Subcutaneous abdominal adipose tissue (tissue), 5 donors: Measurements from ENCODE around the gene LCK.

Experiments used
- H3K27ac ChIP-seq: one replicate; pipeline ENCODE4 v1.7.0; 2013; ENCODE audit warnings: low read depth, mild to moderate bottlenecking, inconsistent platforms, low read length, moderate library complexity
- H3K27me3 ChIP-seq, 5 donors: one replicate each; pipeline ENCODE4 v1.7.0; 2013; ENCODE audit warnings: low read length in 5 of 5, inconsistent platforms in 1 of 5; ENCODE audit not compliant: control insufficient read depth in 5 of 5, insufficient read depth in 4 of 5
- H3K36me3 ChIP-seq, 5 donors: one replicate each; pipeline ENCODE4 v1.7.0; 2013; ENCODE audit warnings: low read length in 5 of 5; ENCODE audit not compliant: control insufficient read depth in 5 of 5, insufficient read depth in 5 of 5
- H3K4me1 ChIP-seq, 5 donors: one replicate each; pipeline ENCODE4 v1.7.0; 2013; ENCODE audit warnings: low read length in 5 of 5, mild to moderate bottlenecking in 3 of 5, moderate library complexity in 1 of 5; ENCODE audit not compliant: control insufficient read depth in 5 of 5, insufficient read depth in 5 of 5
- H3K4me3 ChIP-seq, 5 donors: one replicate each; pipeline ENCODE4 v1.7.0; 2013; ENCODE audit warnings: low read length in 5 of 5, low read depth in 1 of 5
- H3K9ac ChIP-seq, 5 donors: one replicate each; pipeline ENCODE4 v1.7.0; 2013; ENCODE audit warnings: low read length in 5 of 5, mild to moderate bottlenecking in 4 of 5, moderate library complexity in 3 of 5
- H3K9me3 ChIP-seq, 5 donors: one replicate each; pipeline ENCODE4 v1.7.0; 2013; ENCODE audit warnings: low read length in 5 of 5; ENCODE audit not compliant: control insufficient read depth in 5 of 5
- donor health status: healthy.
- donor health status: healthy.
- donor health status: healthy.
- donor health status: healthy.
- donor health status: healthy.

LCK gene

GRCh38 chr1:32239337-32239736, 11.7 kb upstream of the LCK start:
- Histone ChIP-seq H3K27me3 (peaks cover 0 to 8% (median 0%) of the 10 kb centered on the region in 5 donors), H3K36me3 (peaks cover 0 to 12% (median 7%) of the 10 kb centered on the region in 5 donors), H3K9me3 (no peaks in the 10 kb centered on the region), H3K9ac (no peak overlapping the region), H3K4me1 (peaks cover 0 to 33% (median 28%) of the 10 kb centered on the region in 5 donors), H3K4me3 (no peak overlapping the region), H3K27ac (peak overlapping the region; percentile 57)

DNA sequence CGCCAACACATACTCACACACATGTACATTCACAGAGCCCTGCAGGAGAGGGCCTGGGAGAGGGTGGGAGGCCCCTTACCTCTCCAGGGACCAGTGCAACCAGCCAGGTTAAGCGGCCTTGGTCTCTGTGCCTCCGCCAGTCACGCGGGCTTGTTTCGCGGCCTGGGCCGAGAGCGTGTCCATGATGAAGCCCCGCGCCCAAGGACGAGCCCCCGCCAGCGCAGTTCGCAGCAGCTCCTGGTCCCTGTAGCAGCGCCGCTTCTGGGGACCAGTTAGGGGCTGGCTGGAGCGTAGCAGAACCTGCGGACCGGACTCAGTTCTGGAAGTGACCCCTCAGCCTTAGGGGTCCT, 11.3 kb upstream of the LCK start:
- Histone ChIP-seq H3K27me3 (peaks cover 0 to 8% (median 0%) of the 10 kb centered on the region in 5 donors), H3K4me1 (peaks cover 0 to 33% (median 28%) of the 10 kb centered on the region in 5 donors), H3K27ac (peak overlapping the region; percentile 57), H3K4me3 (peak overlapping the region in 4 of 5 donors; percentile 73 to 81 (median 78)), H3K9me3 (no peaks in the 10 kb centered on the region), H3K9ac (peak overlapping the region in 1 of 5 donors; percentile 63), H3K36me3 (peaks cover 0 to 8% (median 3%) of the 10 kb centered on the region in 5 donors)

DNA sequence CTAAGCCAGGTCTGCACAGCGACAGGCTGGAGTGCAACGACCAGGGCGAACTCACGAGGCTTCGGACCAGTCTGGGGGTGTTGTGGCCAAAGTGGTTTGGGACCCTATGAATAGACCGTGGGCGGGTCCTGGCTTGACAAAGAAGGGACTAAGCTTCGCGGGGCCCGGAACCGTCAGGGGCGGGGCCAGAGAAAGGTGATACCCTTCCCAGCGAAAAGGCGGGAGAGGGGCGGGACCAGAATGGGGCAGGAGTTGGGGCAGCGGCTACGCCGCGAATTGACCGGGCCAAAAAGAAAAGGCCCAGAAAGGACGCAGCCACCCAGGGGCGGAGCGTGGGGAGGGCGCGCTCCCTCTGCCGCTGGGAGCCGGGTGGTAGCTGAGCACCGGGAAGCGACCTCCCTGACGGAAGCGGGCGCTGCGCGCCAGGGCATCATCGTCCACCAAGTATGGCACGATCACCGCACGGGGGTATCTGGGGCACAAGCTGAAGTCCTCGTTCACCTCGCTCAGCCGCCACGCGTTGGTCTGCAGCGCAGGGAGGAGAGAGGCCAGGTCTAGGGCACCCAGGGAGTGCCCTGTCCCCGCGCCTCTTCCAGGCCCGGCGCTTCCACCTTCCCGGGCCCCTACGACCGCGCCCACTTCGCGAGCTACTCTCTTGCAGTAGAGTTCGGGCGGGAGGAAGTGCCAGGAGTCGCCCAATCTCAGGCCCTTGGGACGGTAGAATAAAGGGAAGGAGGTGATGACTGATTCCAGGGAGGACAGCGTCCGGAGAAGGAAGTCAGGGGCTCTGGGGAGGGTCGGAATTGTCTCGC, 10.7 kb upstream of the LCK start:
- peak overlapping the region; percentile 16 to 75 (median 63) for H3K9ac ChIP-seq
- peaks cover 0 to 33% (median 28%) of the 10 kb centered on the region in 5 donors for H3K4me1 ChIP-seq
- H3K27me3 ChIP-seq = peaks cover 0 to 8% (median 0%) of the 10 kb centered on the region in 5 donors
- H3K27ac ChIP-seq = peak overlapping the region; percentile 57
- peak overlapping the region; percentile 73 to 81 (median 76) for H3K4me3 ChIP-seq
- H3K9me3 ChIP-seq = no peaks in the 10 kb centered on the region
- H3K36me3 ChIP-seq = peaks cover 0 to 5% (median 0%) of the 10 kb centered on the region in 5 donors

GRCh38 chr1:32241001-32241763, 9.9 kb upstream of the LCK start:
- Histone ChIP-seq H3K4me1 (peaks cover 0 to 36% (median 28%) of the 10 kb centered on the region in 5 donors), H3K9ac (peak overlapping the region in 4 of 5 donors; percentile 46 to 75 (median 68)), H3K36me3 (peaks cover 0 to 3% (median 0%) of the 10 kb centered on the region in 5 donors), H3K9me3 (no peaks in the 10 kb centered on the region), H3K4me3 (peak overlapping the region; percentile 73 to 81 (median 76)), H3K27me3 (peaks cover 0 to 8% (median 0%) of the 10 kb centered on the region in 5 donors), H3K27ac (peak overlapping the region; percentile 57)

- H3K9ac ChIP-seq = peak overlapping the region in 1 of 5 donors; percentile 43
- H3K27ac ChIP-seq = no peak overlapping the region
- peaks cover 0 to 8% (median 0%) of the 10 kb centered on the region in 5 donors for H3K27me3 ChIP-seq
- no peaks in the 10 kb centered on the region for H3K9me3 ChIP-seq
- H3K4me1 ChIP-seq = peaks cover 0 to 48% (median 32%) of the 10 kb centered on the region in 5 donors
- peaks cover 0 to 3% (median 0%) of the 10 kb centered on the region in 5 donors for H3K36me3 ChIP-seq
- peak overlapping the region in 2 of 5 donors; percentile 4 to 13 for H3K4me3 ChIP-seq
Observed at GRCh38 chr1:32242341-32242851, 8.7 kb upstream of the LCK start.

GRCh38 chr1:32246888-32247273, 4.2 kb upstream of the LCK start, which contains the start of gene FAM167B:
Gene FAM167B, plus strand, starts transcription at chr1:32247222. Its CDS starts 200 bp downstream, at chr1:32247422.
- H3K27ac ChIP-seq = peak within 1 kb of the TSS; percentile 84
- no peaks in the 10 kb centered on the region for H3K36me3 ChIP-seq
- peak within 1 kb of the TSS in 1 of 5 donors; percentile 35 for H3K9ac ChIP-seq
- peaks cover 0 to 5% (median 2%) of the 10 kb centered on the region in 5 donors for H3K27me3 ChIP-seq
- peaks cover 2 to 66% (median 34%) of the 10 kb centered on the region in 5 donors for H3K4me1 ChIP-seq
- peak within 1 kb of the TSS in 1 of 5 donors; percentile 4 for H3K4me3 ChIP-seq
- H3K9me3 ChIP-seq = no peaks in the 10 kb centered on the region

GRCh38 chr1:32247452-32247851, 3.6 kb upstream of the LCK start:
- Histone ChIP-seq H3K36me3 (no peaks in the 10 kb centered on the region), H3K4me1 (peaks cover 4 to 69% (median 34%) of the 10 kb centered on the region in 5 donors), H3K9me3 (no peaks in the 10 kb centered on the region), H3K27ac (peak overlapping the region; percentile 84), H3K4me3 (peak overlapping the region in 1 of 5 donors; percentile 4), H3K27me3 (peaks cover 0 to 6% (median 3%) of the 10 kb centered on the region in 5 donors), H3K9ac (peak overlapping the region in 1 of 5 donors; percentile 35)

- H3K27me3 ChIP-seq = peaks cover 0 to 6% (median 3%) of the 10 kb centered on the region in 5 donors
- peaks cover 6 to 67% (median 36%) of the 10 kb centered on the region in 5 donors for H3K4me1 ChIP-seq
- H3K4me3 ChIP-seq = peak overlapping the region in 2 of 5 donors; percentile 4 to 22
- no peaks in the 10 kb centered on the region for H3K9me3 ChIP-seq
- H3K36me3 ChIP-seq = no peaks in the 10 kb centered on the region
- H3K9ac ChIP-seq = peak overlapping the region in 1 of 5 donors; percentile 35
- H3K27ac ChIP-seq = peak overlapping the region; percentile 84
Observed at GRCh38 chr1:32247983-32248889, 2.8 kb upstream of the LCK start.
